ENCODE measurements around the gene HPCAL1.

The HPCAL1 gene

DNA sequence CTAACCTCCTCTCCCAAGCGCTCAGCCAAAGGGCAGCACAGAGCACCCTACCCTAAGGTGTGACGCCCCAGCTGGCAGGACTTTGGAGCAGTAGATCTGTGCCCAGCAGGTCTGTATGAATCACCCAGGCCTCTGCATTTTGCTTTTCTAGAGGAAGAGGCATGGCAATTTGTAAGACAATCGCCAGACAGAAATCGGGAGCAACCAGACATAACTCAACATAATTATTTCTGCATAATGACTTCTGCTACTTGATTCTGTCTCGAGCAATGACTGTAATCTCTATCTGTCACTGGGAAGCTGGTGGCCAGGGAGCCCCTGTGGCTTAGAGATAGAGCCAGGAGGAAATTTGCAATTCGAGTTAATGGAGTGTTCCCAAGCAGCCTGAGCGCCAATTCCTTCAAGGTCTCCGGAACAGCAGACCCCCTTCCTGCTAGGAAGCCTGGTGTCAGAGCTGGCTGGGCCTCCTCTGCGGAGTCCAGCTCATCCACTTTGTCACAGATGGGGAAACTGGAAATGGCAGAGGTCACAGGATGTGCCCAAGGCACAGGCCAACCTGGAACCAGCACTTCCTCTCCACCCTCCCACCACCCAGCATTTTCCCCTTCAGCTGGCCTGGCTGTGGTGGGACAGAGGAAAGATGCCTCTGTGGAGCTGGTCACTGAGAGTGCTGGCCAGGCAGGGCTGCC is 90.4 kb downstream of the HPCAL1 start:
- DNase-seq, result no peak

DNA sequence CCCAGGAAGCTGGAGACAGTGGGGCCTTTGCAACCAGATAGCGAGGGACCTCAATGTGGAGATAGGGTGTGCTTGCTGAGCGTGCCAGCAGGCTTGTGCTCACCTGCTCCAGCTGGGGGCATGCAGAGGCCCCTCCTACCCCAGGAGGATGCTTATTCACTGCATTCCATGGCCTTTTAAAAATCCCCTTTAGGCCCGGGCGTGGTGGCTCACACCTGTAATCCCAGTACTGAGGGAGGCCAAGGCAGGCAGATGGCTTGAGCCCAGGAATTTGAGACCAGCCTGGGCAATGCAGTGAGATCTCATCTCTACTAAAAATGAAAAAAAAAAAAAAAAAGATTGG is 90.9 kb downstream of the HPCAL1 start:
- no peak for DNase-seq

- no peak for DNase-seq
These were observed 93.2 kb downstream of the HPCAL1 start for GRCh38 chr2:10395893-10396292.

- no peak for DNase-seq
These were observed 93.8 kb downstream of the HPCAL1 start for GRCh38 chr2:10396464-10396863.

DNA sequence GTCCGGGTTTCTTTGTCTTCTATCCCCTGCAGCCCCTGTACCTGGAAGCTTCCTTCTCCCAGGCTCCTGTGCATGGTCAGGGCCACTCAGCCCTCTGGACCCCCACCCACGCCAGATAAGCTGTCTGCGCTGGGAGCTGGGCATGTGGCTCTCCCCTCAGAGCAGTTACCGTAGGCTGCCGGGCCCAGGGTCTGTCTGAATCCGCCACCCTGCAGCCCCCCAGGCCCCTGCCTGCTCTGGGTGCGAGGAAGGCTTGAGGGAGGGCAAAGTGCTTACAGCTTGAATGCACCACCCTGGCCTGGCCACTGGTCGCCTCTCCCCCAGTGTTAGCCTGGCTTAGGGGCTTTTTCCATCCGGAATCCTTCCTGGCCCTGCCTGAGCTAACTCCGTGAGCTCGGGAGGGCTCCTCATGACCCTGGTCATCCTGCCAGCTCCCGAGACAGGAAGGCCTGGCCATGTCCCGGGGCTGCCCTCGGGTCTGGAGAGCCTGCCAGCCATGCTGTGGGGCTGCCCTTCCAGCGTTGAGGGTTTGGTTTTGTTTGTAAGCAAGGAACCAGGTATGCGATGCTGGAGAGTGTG is 94.7 kb downstream of the HPCAL1 start:
- no peak for DNase-seq

DNA sequence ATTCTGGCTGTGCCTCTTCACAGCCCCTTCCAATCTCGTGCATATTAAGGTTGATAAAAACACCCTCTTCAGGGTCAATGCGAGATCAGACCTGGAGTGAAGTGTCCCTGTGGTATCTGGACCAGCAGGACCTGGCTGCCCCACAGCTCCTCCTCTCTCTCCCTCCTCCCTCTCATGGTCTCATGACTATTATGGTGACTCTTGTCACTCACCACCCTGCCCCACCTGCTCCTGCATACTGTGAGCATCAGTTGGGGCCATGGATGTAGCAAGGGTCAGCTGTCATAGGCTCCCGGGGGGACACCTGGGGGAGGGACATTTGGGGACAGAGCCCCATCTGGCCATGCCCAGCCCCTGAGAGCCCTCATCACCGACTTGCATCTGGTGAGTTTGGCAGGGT is 95.2 kb downstream of the HPCAL1 start:
- no peak for DNase-seq

DNA sequence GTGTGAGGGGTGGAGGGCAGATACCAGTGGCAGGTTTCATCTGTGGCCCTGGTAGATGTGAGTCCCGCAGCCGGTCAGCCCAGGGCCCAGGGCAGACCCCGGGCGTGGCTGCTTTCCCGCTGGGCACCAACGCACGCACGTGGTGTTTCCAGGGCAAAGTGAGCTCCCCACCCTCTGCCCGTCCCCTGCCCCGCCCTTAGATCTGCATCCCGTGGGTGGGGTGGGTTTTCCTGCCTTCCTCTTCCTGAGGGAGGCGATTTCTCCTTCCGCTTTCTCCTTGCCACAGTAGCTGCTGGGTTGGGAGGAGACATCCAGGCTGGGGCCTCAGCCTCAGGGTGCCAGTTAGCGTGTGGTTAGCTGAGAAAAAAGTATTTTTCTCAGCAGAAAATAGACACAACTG is 95.8 kb downstream of the HPCAL1 start:
- no peak for DNase-seq

GRCh38 chr2:10399358-10399757 is 96.7 kb downstream of the HPCAL1 start:
- no peak for DNase-seq

DNA sequence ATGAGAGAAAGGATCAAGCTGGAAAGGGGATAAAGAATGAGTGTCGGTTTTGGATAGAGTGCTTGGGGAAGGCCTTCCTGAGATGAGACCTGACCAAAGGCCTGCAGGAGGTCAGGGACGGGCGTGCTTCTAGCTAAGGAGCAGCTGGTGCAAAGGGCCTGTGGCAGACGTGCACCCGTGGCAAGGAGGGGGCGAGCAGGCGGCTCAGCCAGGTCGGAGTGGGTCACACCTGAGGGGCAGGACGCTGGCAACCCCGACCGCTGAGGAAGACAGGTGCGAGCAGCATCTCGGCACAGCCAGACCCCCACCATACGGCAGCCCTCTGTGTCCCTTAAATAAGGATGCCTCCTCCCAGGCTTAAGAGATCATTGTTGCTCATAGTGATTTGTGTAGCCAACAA is 97.3 kb downstream of the HPCAL1 start:
- no peak for DNase-seq

DNA sequence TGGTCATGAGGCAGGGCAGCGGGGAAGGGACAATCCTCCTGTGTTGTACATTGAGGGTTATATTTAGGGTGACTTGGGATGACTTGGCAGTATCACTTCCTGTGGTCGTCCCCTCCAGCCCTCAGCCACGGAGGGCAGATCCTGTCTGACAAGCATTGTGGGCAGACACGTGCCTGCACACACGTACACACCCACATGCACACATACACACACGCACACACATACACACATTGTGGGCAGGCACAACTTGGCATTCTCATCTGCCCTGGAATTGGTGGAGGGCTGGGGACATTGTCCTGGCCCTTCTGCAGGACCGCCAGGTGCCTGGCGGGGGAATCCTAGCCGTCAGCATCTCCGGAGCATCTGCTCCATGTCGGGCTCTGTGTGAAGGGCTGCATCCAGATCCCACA is 97.9 kb downstream of the HPCAL1 start:
- DNase-seq, result no peak

DNA sequence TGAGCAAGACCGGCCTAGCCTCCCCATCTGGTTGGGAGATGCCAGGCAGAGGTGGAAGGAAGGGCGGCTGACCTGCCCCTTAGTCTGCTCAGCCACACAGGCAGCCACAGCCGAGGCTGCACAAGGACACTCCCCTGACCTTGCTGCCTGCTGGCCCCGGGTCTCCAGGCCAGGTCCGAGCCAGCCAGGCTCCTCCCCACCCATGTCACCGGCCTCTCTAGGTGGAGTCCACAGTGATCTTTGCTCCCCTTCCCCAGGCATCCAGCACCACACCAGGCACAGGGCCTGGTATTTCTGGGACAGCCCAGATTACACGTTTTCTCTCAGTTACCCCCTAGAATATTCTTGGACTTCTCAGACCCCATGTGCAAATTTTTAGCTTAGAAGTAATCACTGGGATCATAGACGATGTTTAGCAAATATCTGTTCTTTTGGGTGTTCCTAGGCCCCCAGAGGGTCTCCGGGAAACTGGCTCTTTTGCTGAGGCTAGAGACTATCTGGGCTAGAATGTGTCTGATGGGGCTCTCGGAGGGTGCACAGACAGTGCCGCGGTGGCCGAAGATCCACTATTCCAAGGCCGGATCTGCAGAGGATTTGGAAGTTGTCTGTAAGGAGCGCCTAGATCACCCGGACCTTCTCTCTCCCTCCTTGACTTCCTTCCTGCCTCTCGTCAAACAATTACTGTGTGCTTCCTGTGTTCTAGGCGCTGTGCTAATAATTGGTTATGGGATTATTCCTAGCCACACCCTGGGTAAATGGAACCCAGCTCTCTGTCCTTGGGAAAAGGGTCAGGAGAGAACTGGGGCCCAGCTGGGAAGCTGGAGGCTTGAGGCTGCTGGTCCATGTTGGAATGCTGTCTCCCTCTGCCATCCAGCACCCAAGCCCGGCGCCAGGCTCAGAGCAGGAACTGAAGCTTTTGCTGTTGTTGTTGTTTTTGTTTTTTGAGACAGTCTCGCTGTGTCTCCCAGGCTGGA is 98.6 kb downstream of the HPCAL1 start:
- no peak for DNase-seq

- no peak for DNase-seq
These were observed 99.4 kb downstream of the HPCAL1 start for GRCh38 chr2:10402062-10402585.

GRCh38 chr2:10402653-10403215 is 100.0 kb downstream of the HPCAL1 start:
- DNase-seq, result no peak

DNA sequence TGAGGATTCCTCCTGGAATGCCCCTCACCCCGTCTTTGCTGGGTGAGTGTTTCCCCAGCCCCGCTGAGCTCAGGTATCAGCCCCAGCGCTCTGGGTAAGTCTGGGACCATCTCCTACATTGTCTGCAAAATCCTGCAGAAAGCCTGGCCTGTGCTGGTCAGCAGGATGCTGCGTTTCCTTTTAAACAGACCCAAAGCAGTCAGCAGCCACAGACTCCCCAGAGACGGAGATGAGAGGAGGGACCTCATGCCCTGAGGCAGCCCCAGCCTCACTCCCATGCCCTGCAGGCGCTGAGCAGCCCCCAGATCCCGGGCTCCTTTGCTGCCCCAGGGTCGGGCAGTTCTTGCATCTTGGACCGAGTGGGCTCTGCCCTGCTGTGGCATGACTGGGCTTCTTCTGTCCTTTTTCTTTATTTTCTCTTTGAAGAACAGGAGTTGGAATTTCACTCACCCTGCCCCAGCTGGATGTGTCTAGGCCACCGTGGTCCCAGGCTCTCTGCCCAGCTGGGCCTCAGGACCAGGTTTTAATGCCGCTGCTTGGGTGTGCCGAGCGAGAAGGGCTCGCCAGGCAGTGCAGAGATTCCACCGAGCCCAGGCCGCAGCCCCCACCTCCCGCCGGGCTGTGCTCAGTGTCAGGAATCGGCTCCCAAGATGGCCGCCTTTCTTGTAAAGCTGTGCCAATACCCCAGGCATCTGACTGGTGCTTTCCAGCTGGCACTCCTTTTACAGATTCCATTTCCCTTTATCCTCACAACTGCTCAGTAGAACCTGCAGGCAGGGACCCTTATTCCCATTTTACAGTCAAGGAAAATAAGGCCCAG is 101.8 kb downstream of the HPCAL1 start:
- no peak for DNase-seq

DNA sequence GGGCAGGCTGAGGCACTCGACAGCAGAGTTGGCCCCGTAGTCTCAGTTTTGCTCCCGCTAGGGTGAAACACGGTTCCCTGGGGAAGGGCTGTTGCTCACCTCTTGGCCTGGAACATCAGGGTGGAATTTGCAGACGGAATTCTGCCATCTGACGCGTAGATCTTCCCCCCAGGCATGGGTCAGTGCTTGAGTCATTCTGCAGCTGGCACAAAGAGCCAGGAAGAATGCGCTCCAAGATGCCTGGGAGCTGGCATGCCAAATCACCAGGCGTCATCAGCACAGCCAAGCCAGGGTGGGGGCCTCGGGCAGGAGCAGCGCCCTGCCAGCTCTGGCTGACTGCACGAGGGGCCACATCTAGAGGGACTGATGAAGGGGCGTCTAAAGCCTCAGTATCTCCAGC is 102.7 kb downstream of the HPCAL1 start:
- no peak for DNase-seq

GRCh38 chr2:10406016-10406415 is 103.3 kb downstream of the HPCAL1 start:
- no peak for DNase-seq

DNA sequence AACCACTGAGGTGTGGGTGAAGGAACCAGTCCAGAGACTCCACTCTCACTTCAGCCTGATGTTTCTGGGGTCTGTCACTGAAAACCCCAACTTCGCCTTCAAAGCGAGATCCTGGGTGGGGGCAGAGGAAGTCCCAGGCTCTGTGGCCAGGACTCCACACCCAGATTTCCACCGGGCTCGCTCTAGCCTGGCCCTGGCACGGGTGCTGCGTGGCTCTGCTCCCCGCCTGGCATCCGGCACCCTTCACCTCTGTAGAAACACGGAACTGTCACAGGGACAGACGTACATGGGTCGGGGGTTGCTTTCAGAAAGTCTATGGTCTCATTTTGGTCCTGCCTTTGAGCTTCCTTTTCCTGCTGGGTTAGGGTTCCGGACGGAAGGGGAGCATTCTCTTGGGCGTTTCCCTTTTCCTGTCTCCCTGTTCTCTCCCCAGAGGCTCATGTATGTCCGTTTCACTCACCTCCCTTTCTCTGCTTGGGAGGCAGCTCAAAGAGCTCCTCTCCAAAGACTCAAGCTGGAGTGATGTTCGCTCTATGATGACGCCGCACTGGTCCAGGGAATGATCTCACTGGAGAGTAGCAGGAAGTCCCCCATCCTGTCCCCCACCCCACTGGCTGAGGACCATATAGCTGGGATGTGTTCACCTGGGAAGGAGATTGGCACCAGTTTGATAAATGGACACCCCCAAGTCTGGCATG is 103.9 kb downstream of the HPCAL1 start:
- no peak for DNase-seq

DNA sequence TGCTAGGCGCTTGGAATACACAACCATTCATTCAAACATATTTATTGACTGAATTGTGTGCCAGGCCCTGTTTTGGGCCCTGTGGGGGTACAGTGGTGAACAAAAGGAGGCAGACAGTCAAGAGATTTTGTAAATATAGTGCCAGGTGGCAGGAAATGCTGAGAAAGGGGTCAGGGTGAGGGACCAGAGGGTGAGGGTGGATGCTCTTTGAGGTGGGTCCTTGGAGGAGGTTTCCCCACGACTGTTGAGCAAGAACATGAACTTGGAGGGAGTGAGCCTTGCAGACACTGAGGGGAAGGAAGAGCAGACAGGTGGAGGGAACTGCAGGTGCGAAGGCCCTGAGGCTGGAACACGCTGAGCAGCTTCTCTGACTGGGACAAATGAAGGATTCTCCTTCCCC is 104.7 kb downstream of the HPCAL1 start:
- no peak for DNase-seq

DNA sequence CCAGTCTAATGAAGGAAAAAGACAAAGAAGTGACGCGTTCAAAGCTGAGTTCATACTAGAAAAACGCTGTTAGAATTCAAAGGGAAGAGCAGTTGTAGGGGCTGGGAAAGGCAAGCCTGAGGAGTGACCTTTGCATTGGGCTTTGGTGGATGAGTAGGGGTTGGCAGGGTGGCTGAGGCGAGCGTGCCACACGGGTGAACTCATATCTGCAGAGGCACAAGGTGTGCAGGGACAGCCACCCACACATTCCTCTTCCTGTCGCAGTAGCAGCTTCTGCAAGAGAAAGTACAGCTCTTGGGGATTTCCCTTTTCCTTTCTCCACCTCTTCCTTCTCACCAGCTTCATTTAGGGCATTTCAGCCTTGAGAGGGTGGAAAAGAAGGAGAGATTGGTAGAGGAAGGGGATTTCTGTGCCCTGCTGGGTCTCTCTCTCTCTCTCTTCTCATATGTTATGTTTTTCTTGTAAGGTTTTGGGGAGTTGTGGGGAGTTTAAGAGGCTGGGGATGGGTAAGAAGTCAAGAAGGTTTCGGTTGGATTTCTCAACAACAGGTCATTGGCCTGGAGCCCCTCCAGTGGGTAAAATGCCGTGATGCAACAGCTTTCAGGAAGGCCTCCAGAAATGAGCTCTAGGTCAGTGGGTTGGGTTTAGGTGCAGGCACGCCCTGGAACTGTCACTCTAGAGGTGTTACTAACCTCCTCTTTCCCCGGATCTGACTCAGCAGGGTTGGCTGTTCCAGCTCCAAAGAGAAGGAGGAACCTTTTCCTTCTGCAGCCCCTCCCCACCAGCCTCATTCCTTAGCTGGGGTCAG is 105.3 kb downstream of the HPCAL1 start:
- peak; percentile 41 for DNase-seq

DNA sequence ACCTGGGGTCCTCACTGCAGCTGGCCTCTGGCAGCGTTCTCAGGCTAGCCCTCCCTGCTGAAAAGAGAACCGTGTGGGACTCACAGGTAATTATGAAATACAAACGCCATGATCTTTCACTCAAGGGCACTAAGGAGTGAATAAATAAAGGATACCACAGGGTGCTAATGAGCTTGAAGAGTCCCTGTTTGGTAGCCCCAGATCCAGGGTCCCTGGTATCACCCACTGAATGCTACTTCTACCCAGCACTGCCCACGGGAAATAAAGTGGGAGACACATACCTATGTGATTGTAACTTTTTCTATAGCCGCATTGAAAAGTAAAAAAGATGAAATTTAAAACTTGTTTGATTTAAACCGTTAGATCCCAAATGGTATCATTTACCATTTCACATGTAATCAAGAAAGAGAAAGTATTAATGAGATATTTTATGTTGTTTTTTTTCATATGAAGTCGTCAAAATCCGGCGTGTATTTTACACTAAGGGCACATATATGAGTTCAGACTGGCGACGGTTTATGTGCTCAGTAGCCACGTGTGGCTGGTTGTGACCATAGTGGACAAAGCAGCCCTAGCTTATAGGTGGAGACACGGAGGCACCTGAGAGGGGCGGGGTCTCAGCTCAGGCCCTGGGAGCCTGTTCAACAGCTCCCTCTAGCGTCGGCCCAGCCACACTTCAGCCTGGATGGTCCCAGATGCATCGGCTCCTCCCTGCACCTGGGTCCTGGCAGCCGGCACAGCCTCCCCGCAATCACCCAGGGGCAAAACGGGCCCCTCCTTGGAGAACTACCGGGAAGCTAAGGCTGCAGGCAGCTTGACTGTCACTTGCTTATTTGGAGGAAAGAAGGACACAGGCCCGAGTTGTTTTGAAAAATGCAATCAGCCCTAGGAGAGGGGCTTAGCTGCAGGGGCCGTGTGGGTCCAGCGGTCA is 106.2 kb downstream of the HPCAL1 start:
- peak; percentile 77 for DNase-seq
